GM11168 (cell line): ENCODE data around the gene TMEM121.

ENCODE experiments used
- in situ Hi-C: fragments of 300-500 bp; cut with MboI; formaldehyde crosslinking; loops from one replicate; pipeline ENCODE4 v1.12.0; 2022; ENCODE audit warnings: low sequenced_read_pairs; ENCODE audit not compliant: unreplicated experiment

Gene TMEM121

DNA sequence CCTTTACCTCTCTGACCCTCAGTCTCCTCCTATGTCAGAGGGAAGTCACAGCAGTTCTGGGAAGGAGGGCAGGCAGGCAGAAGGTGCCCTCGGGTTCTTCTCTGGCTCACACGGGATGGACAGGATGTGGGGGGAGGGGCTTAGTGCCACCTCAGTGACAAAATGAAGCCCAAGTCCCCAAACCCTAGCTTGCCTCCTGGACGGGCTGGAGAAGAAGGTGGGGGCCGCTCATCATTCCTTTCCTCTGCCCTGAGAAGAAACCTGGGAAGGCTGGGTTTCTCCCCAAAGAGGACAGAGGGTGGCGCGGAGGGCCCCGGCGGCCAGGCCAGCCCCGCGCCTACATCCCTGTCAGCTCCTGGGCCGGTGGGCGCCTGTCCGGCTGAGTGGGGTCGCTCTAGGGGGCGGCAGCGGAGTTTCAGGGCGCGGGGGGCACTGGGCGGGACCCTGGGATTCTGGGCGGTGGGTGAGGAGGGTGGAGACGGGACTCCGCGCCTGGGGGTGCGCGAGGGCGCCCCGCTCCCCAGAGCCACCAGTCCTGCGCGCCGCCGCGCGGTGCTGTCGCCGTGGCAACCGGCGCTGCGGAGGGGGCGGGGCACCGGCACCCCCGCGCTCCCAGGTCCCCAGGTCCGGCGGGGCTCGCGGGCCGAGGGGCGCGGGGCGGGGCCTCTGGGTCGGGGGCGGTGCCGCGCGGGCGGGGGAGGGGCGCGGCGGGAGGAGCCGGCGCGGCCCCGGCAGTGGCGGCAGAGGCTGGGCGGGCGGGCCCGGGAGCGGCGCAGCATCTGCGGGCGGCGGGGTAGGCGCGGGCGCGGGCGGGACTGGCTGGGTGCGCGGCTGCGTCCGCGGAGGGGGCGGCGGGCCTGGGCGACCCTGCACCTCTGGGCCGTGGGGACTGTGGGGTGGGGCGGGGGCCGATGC lies at the start of gene TMEM121:
Gene TMEM121 (plus strand): TSS at position 723 of the 915 bp plus-strand sequence. CDS start 2,252 bp downstream, outside the sequence.
- in situ Hi-C loops, result loop anchor here (5.0 to 25.0 kb wide), 2 partner anchors 154 to 461 kb away; no protein-coding TSS in a partner anchor

DNA sequence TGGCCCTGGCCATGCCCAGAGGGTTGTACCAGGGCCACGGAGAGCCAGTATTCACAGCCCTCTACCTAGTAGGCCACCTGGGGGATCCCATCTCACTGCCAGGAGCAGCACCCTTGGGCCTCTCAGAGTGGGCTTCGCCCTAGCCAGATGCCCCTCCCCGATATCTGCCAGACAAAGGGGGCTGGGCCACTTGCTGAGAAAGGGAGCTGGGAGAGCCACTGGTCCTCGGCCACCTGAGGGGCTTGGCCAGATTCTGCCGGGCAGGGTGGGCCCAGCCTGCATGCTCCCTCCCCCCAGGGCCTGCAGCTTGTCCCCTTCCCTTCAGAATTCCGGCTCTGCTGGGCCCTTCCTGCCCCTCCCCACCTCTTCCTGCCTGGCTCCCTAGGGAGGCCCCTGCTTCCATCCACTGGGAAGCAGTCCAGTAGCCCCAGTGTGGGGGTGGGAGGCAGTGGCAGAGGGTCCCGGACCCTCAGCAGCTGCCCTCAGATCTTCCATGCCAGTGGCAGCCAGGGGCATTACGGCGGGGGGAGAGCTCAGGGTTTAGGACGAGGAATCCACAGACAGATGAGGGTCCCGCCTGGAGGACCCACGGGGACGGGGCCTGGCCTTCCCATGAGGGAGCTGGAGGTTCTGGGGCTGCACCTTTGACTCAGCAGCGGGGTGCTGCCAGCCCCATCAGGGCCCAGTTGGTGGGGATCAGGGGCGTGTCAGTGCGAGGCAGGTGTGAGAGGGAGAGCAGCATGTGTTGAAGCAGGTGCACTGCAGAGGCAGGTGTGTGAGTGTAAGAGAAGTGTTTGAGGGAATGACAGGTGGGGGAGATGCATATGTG lies 49.3 kb upstream of the TMEM121 start:
- in situ Hi-C loops, result loop anchor here (10.0 kb wide), 1 partner anchor 102 kb away; no protein-coding TSS in a partner anchor

DNA sequence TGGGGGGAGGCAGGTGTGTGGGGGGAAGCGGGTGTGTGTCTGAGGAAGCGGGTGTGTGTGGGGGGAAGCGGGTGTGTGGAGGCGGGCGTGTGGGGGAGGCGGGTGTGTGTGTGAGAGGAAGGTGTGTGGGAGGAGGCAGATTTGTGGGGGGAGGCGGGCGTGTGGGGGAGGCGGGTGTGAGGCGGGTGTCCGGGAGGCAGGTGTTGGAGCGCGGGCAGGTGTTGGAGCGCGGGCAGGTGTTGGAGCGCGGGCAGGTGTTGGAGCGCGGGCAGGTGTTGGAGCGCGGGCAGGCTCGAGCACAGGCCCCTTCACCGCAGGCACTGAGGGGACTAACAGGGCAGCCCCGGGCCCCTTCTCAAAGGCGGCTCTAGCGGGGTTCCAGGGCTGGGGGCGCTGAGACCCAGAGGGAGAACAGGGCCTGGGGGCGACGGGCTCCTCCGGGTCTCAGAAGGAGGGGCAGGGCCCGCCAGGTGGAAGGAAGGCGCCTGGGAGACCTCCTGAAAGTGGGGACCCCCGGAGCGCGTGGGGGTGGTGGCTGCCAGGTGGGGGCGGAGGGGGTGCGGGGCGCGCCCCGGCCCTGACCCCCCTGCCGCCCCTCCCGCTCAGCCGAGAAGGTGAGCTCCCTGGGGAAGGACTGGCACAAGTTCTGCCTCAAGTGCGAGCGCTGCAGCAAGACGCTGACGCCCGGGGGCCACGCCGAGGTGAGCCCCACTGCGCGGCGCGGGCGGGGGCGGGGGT lies 48.6 kb upstream of the TMEM121 start:
- in situ Hi-C loops, result loop anchor here (10.0 kb wide), 1 partner anchor 103 kb away; no protein-coding TSS in a partner anchor

DNA sequence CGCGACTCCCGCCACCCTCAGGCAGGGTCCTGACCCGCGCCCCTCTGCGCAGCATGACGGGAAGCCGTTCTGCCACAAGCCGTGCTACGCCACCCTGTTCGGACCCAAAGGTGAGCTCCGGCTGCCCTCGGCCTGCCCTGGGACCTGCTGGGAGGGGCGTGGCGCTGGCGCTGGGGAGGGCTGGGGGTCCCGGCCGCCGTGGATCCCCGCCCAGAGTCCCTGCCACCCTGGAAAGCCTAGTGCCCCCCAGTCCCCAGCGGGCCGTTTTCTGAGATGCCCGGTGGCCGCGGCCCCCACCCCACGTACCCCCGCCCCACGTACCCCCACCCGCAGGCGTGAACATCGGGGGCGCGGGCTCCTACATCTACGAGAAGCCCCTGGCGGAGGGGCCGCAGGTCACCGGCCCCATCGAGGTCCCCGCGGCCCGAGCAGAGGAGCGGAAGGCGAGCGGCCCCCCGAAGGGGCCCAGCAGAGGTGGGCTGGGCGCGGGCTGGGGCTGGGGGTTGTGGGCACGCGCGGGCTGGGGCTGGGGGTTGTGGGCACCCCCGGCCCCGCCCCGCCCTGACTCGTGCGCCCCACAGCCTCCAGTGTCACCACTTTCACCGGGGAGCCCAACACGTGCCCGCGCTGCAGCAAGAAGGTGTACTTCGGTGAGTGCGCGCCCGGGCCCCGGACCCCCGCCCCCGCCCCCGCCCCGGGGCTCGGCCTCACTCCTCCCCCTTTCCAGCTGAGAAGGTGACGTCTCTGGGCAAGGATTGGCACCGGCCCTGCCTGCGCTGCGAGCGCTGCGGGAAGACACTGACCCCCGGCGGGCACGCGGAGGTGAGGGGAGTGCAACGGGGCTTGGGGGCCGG lies 47.8 kb upstream of the TMEM121 start:
- in situ Hi-C loops, result loop anchor here (10.0 kb wide), 1 partner anchor 104 kb away; no protein-coding TSS in a partner anchor

DNA sequence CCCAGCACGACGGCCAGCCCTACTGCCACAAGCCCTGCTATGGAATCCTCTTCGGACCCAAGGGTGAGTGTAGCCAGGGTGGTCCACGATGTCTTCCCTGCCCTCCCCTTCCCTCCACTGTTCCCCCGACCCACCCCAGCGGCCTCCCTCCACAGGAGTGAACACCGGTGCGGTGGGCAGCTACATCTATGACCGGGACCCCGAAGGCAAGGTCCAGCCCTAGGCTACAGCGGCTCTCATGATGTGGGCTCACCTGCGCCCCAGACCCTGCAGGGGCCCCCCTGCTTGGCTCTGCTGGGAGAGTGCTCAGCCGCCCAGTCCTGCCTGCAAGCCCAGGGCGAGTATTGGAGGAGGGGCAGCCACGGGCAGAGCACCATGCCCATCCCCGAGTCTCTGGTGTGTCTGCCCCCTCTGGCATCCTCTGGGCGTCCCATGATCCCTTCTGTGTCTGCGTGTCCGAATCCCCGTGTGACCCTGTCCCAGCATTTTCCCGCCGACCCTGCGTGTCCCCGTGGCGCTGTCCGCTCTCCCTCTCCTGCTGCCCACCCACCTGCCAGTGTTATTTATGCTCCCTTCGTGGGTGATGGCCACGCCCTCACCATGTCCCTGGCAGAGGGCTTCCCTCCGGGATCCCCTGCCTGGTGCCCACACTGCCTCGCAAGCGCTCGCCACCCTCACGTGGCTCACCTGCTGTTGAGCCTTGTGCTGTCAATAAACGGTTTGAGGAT lies 46.8 kb upstream of the TMEM121 start:
- in situ Hi-C loops, result loop anchor here (10.0 kb wide), 1 partner anchor 105 kb away; no protein-coding TSS in a partner anchor

DNA sequence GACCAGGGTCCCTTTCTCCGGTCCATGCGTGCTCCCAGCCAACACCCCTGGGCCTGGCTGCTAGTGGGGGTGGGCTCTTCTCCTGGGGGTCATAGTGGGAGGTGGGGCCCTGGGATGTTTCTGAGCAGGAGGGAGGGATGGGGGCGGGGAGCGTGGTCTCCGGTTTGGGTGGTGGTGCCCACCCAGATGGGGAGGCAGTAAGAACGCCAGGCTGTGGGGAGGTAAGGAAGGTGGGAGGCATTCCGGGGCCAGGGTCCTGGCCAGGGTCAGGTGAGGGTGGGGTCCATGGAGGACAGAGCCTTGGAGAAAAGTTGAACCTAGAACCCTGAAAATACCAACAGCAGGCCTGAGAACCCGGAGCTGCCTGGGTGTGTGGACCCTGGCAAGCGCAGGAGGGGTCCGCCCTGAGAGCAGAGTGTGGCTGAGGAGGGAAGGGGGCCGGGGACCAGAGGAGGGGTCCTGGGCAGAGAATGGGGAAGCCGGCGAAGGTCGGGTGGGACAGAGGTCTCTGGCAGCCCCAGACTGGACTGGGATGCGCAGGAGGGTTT lies 46.1 kb upstream of the TMEM121 start:
- in situ Hi-C loops, result no loop called here

DNA sequence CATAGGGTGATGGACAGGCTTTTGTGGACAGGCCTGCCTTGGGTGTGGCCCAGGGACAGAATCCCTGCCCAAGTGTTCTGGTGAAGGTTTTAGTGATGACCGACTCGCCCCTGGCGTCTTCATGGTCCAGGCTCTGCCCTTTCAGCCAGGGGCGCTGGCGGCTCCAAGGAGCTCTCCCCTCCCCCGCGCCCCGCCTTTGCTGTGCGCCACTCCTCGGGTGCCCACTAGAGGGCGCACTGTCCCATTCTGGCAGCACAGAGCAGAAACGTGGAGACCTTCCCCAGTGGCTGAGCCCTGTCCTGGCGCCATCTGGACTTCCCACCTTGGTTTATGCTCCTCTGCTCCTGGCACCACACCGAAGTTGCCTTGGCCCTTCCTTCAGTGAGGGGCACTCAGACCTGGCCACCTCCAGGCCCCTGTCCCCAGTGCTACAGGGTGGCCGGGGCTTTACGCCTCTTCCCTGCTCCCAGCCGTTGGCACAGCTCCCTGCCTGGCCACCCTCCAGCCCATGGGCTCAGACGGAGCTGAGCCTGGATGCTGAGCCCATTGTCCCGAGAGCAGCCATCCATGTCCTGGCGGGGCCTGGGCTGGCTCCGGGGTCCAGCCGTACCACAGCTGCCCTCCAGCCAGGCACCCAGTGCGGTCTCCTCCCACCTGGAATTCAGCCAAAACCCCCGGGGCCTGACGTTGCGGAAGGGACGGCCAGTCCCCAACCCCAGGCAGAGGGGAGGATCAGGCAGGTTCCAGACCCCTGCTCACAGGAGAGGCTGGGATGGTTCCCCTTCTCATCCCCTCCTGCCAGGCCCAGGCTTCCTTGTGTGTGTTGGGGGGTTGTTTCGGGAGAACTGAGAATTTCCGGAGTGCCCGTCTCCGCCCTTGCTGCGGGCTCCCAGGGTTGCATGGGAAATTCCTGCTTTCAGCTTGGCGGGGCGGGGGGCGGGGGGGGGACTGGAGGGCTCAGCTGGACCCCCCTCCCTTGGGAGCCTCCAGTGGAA lies 45.3 kb upstream of the TMEM121 start:
- in situ Hi-C loops, result no loop called here

DNA sequence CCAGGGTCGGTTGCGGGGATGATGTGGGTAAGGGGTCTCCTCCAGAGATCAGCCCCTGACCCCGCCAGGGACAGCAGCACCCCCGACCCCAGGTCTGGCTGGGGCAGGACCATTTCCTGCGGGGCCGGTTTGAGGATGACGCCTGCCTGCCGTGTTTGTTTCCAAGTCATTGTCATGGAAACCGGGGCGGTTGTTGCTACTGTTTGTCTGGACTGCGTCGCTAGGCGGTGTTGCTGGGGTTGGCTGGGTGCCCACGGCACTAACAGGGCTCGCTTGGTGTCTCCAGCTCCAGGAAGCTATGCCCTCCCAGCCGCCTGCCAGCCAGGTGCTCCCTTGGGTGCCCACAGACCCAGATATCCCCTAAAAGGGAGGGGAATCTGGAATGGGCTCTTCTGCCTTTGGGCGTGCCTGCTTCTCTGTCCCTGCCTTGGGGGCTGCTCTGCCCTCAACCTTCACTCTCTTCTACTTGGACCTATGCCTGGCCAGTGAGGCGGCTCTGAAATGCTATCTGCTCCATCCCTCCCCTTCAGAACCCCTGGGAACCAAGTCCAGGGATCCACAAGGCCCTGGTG lies 44.4 kb upstream of the TMEM121 start:
- in situ Hi-C loops, result no loop called here

DNA sequence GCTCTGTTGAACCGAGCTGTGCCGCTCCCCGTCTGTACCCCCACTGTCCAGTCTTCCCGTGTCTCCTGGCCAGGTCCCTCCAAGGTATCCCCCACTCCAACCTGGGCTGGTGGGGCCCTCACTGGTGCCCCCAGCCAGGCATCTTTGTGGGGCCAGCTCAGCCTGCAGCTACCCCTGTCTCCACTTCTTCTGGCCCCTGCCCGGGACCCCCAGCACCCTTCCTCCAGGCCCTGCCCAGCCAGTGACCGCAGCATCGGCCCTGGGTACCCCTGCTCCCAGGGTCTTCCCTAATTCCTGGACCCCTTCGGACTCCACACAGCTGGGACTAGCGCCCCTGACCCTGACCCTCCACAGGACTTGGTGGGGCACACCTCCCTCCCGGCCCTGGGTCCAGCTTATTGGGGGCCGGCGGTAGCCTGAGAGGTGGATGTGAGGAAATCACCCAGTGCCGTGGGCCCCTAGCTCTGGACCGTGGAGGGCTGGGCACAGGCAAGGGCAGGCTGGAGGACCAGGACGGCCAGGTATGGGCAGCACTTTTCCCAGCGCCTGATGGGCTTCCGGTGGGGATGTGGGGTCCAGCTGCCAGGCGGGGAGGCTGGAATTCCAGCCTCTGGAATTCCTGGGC lies 43.8 kb upstream of the TMEM121 start:
- in situ Hi-C loops, result no loop called here

DNA sequence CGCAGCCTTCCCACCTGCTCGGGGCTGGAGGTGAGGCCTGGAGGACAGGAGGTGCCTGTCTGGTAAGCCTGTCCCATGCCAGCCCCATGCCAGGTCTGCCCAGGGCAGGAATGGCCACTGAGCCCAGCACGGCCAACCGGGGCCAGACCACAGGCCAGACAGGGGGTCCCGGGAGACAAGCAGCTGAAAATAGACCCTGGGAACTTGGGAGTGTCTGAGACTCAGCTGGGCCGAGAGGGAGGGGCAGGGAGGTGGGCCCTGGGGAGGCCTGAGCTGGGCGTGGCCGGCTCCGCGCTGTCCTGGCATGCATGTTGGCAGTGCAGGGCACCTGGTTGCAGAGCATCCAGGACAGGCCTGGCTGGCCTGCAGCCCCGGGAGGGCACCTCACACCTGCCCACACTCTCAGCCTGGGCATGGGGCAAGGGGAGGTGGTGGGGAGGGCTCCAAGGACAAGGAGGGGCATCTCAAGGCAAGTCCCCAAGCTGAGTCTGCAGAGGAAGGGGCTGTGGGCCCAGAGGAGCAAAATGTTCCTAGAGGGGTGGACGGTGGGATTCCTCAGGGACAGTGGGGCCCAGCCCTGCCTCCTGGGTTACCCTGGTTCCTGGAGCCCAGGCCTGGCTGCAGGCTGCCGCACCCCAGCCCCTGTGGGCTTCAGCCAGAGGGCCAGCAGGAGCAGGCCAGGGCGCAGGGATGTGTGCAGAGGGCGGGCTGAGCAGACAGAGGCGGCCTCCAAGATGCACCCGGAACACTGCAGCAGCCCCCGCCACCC lies 42.9 kb upstream of the TMEM121 start:
- in situ Hi-C loops, result no loop called here

DNA sequence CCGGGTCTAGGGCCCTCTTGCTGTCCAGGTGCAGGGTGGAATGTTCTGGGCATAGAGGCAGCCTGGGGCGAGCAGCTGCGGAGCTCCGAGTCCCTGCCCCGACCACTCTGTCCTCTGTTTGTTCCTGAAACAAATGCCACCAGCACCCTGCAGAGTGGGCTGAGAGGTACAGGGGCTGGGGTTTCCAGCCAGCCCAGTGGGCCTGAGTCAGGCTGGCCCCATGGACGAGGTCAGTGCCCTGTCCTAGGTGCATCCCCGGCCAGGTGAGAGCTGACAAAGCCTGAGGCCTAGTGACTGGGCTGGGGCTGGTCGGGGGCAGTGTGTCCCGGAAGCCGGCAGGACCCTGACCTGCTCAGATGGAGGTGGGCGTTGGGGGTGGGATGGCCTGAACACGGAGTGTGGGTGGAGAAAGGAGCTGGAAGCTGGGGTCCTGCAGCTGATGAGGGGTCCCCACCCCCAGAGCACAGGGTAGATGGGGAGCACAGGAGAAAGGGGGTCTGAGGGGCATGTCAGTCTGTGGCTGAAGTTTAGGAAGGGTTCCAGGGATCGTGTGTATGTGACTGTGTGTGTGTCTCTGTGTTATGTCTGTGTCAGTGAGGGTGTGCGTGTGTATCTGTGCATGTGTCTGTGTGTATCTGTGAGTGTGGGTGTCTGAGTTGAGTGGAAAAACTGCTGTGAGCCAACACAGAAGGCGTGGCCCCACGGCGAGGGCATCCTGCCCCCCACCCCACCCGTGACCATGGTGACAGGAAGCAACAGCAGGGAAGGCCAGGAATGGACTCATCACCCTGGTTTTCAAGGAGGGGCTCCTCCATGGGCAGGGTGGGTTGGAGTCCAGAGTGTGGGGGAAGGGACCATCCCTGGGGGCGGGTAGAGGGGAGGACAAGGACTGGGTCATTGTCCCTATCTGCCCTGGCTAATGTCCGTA lies 42.0 kb upstream of the TMEM121 start:
- in situ Hi-C loops, result no loop called here

DNA sequence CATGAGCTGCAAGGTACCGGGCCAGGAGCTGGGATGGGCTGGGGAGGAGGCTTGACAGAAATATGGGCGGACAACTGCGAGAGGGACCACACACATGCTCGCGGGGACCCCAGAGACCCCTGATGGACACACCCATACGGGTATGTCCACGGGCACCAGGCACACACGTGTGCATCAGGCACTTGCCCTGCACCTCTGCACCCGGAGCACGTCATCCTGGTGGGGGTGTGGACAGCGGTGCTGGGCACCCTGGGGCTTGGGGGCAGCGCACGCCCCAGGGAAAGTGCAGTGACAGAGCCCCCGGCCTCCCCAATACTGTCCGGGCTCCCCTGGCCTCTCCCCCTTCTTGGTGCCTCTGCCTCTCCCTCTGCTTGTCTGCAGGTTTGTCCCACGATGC lies 41.4 kb upstream of the TMEM121 start:
- in situ Hi-C loops, result no loop called here

DNA sequence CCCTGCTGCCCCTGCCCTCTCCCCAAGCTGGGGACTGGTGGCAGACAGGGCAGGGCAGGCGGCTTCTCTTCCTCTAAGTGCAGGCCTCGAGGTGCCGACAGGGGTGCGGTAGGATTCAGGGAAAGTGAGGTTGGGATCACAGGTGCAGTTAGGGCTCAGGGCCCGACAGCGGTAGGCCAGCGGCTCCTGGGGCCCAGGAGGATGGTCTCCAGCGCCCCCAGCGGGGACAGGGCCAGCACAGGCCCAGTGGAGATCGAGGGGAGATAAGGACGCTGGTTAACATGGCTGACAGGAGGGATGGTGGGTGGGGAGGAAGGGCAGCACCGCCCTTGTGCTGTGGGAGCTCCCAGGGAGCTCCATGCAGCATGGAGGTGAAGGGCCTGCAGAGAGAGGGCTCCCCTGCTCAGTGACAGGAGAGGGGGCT lies 40.6 kb upstream of the TMEM121 start:
- in situ Hi-C loops, result no loop called here

DNA sequence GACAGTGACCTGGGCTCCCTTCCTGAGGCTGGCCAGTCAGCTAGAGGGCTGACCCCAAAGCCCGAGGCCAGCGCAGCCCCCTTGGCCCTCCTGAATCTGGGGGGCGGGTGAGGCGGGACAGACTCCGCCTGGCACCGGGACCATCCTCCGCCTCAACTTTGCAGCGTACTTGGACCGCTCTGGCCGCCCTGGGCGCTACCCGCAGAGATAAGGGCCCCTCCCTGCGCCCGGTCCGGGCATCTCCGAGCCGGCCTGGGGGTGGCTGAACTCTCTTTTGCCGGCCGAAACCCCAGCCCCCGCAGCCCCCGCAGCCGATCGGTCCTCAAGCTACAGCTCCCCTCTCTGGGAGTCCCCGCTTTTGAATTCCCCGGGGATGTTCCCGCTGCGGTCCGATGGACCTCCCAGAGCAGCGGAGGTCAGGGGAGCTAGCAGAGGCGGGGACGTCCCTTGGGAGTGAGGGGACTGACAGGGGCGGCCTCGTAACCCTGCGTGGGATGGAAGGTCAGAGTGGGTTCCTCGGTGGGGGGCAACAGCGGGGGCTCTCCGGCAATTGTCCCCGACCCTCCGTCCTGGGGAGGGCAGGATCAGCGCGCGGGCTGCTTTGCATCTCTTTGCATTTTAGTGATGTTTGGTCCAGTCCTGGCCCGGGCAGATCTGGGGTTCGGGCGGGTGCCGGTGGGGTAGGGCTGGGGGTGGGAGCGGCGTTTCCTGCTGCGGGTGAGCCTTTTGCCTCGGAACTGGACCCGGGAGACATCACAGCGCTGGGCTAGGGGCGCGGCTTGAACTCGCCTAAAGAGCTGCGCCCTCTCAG lies 40.0 kb upstream of the TMEM121 start, which contains the start of gene CRIP1:
Gene CRIP1 (plus strand): TSS at position 724 of the 811 bp plus-strand sequence. CDS start 374 bp downstream, outside the sequence.
- in situ Hi-C loops, result no loop called here
